Astrocyte (in vitro differentiated cells and primary cell): Measurements from ENCODE around the gene R3HDML. TPM values are rescaled to one million over a fixed set of nuclear protein-coding genes. Genes with fewer than 3 reads are reported as not detected.
"Not testable (repeated sequence)": the region's sequence is repeated elsewhere in the genome, so short reads cannot be mapped to it uniquely, and the experiment has no call there.

ENCODE experiments used
- DNase-seq: peaks from one replicate; pipeline ENCODE4 v3.0.0-alpha.2; 2010; ENCODE audit warnings: low read depth
- FAIRE-seq: peaks from 2 replicates; lab custom pipeline; 2011; peaks lifted over from hg19 to GRCh38; lab: Jason Lieb, UNC
- H2AFZ ChIP-seq: 2 replicates; pipeline ENCODE4 v1.6.0; 2012; ENCODE audit warnings: low read depth, low read length, inconsistent platforms
- H3K27ac ChIP-seq: 2 replicates; pipeline ENCODE4 v1.5.1; 2011; ENCODE audit warnings: low read depth, low read length, inconsistent platforms
- H3K27me3 ChIP-seq: 2 replicates; pipeline ENCODE4 v1.6.0; 2011; ENCODE audit warnings: low read length, inconsistent platforms; ENCODE audit not compliant: insufficient read depth
- H3K36me3 ChIP-seq: 2 replicates; pipeline ENCODE4 v1.5.1; 2011; ENCODE audit warnings: low read length, inconsistent platforms; ENCODE audit not compliant: insufficient read depth
- H3K4me1 ChIP-seq: 2 replicates; pipeline ENCODE4 v1.5.1; 2011; ENCODE audit warnings: low read length, inconsistent platforms; ENCODE audit not compliant: insufficient read depth
- H3K4me2 ChIP-seq: 2 replicates; pipeline ENCODE4 v1.6.0; 2012; ENCODE audit warnings: low read length, inconsistent platforms
- H3K4me3 ChIP-seq: 2 replicates; pipeline ENCODE4 v1.5.1; 2011; ENCODE audit warnings: low read depth, mild to moderate bottlenecking, low read length, inconsistent platforms; ENCODE audit not compliant: insufficient read depth
- H3K79me2 ChIP-seq: 2 replicates; pipeline ENCODE4 v1.6.0; 2012; ENCODE audit warnings: mild to moderate bottlenecking, low read length, inconsistent platforms; ENCODE audit not compliant: insufficient read depth
- H3K9ac ChIP-seq: 2 replicates; pipeline ENCODE4 v1.6.0; 2012; ENCODE audit warnings: mild to moderate bottlenecking, low read length, inconsistent platforms
- H3K9me3 ChIP-seq: 2 replicates; pipeline ENCODE4 v1.5.1; 2012; ENCODE audit warnings: low read depth, mild to moderate bottlenecking, low read length, inconsistent platforms; ENCODE audit not compliant: insufficient read depth
- H4K20me1 ChIP-seq: 2 replicates; pipeline ENCODE4 v1.6.0; 2012; ENCODE audit warnings: low read length, inconsistent platforms; ENCODE audit not compliant: insufficient read depth
- H3K27ac Mint-ChIP-seq: one replicate; pipeline ENCODE4 v1.8.0; 2021; ENCODE audit warnings: mild to moderate bottlenecking, mixed read lengths; ENCODE audit not compliant: unreplicated experiment
- H3K27me3 Mint-ChIP-seq: one replicate; pipeline ENCODE4 v1.8.0; 2021; ENCODE audit warnings: low read depth, mixed read lengths; ENCODE audit not compliant: unreplicated experiment
- H3K36me3 Mint-ChIP-seq: one replicate; pipeline ENCODE4 v1.8.0; 2021; ENCODE audit warnings: low read depth, mixed read lengths; ENCODE audit not compliant: unreplicated experiment
- H3K4me1 Mint-ChIP-seq: one replicate; pipeline ENCODE4 v1.8.0; 2021; ENCODE audit warnings: low read depth, mixed read lengths; ENCODE audit not compliant: unreplicated experiment
- H3K4me3 Mint-ChIP-seq: one replicate; pipeline ENCODE4 v1.8.0; 2021; ENCODE audit warnings: mild to moderate bottlenecking, moderate library complexity, mixed read lengths; ENCODE audit not compliant: unreplicated experiment
- H3K9me3 Mint-ChIP-seq: one replicate; pipeline ENCODE4 v1.8.0; 2021; ENCODE audit warnings: mild to moderate bottlenecking, mixed read lengths; ENCODE audit not compliant: unreplicated experiment
- EZH2 ChIP-seq: IDR thresholded peaks from 2 replicates; pipeline ENCODE4 v1.6.1; 2012; ENCODE audit warnings: mild to moderate bottlenecking, low read length, inconsistent platforms; ENCODE audit not compliant: insufficient read depth
- total RNA-seq: library from RNA; stranded (reverse); gene quantifications from 2 replicates; pipeline ENCODE4 v1.2.1, GENCODE V29; 2021
- TF ChIP-seq, protein P1 (sequence below): IDR thresholded peaks from 2 replicates; pipeline ENCODE4 v1.5.1; 2011; ENCODE audit warnings: low read depth, mild to moderate bottlenecking, inconsistent platforms, low read length, moderate library complexity; ENCODE audit not compliant: insufficient read depth

The R3HDML gene
- total RNA-seq, 1 donor from 2014 or later: 0.25 TPM

- no peaks in the 10 kb centered on the region for H3K36me3 ChIP-seq
- Mint-ChIP-seq H3K4me1 (no peaks in the 10 kb centered on the region), H3K4me3 (no peak overlapping the region), H3K36me3 (no peaks in the 10 kb centered on the region), H3K9me3 (peaks cover 2% of the 10 kb centered on the region), H3K27me3 (peaks cover 2% of the 10 kb centered on the region), H3K27ac (no peak overlapping the region)
- no peaks in the 10 kb centered on the region for H3K79me2 ChIP-seq
- H3K27me3 ChIP-seq: no peaks in the 10 kb centered on the region
- H3K9ac ChIP-seq: no peak overlapping the region
- no peak for FAIRE-seq
- no peak for DNase-seq
- no peaks in the 10 kb centered on the region for H4K20me1 ChIP-seq
- H3K9me3 ChIP-seq: no peaks in the 10 kb centered on the region
- H3K4me3 ChIP-seq: no peak overlapping the region
- H3K4me1 ChIP-seq: no peaks in the 10 kb centered on the region
- no peak overlapping the region for H2AFZ ChIP-seq
- H3K27ac ChIP-seq: no peak overlapping the region
- no peak overlapping the region for H3K4me2 ChIP-seq
- TF ChIP-seq, protein P1, sequence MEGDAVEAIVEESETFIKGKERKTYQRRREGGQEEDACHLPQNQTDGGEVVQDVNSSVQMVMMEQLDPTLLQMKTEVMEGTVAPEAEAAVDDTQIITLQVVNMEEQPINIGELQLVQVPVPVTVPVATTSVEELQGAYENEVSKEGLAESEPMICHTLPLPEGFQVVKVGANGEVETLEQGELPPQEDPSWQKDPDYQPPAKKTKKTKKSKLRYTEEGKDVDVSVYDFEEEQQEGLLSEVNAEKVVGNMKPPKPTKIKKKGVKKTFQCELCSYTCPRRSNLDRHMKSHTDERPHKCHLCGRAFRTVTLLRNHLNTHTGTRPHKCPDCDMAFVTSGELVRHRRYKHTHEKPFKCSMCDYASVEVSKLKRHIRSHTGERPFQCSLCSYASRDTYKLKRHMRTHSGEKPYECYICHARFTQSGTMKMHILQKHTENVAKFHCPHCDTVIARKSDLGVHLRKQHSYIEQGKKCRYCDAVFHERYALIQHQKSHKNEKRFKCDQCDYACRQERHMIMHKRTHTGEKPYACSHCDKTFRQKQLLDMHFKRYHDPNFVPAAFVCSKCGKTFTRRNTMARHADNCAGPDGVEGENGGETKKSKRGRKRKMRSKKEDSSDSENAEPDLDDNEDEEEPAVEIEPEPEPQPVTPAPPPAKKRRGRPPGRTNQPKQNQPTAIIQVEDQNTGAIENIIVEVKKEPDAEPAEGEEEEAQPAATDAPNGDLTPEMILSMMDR: no peak
- TF ChIP-seq EZH2: no peak
These were observed 16.9 kb upstream of the R3HDML start for GRCh38 chr20:44319839-44320422.

- Histone ChIP-seq H2AFZ (no peak overlapping the region), H3K4me1 (no peaks in the 10 kb centered on the region), H4K20me1 (no peaks in the 10 kb centered on the region), H3K79me2 (no peaks in the 10 kb centered on the region), H3K4me3 (no peak overlapping the region), H3K9me3 (no peaks in the 10 kb centered on the region), H3K27me3 (no peaks in the 10 kb centered on the region), H3K4me2 (no peak overlapping the region), H3K9ac (no peak overlapping the region), H3K27ac (no peak overlapping the region), H3K36me3 (no peaks in the 10 kb centered on the region)
- H3K9me3 Mint-ChIP-seq: no peaks in the 10 kb centered on the region
- no peak for FAIRE-seq
- H3K27me3 Mint-ChIP-seq: peaks cover 6% of the 10 kb centered on the region
- no peak overlapping the region for H3K4me3 Mint-ChIP-seq
- no peaks in the 10 kb centered on the region for H3K36me3 Mint-ChIP-seq
- no peak for DNase-seq
- no peaks in the 10 kb centered on the region for H3K4me1 Mint-ChIP-seq
- TF ChIP-seq, protein P1: no peak
- H3K27ac Mint-ChIP-seq: no peak overlapping the region
These were observed 12.5 kb upstream of the R3HDML start for GRCh38 chr20:44324343-44324742.

DNA sequence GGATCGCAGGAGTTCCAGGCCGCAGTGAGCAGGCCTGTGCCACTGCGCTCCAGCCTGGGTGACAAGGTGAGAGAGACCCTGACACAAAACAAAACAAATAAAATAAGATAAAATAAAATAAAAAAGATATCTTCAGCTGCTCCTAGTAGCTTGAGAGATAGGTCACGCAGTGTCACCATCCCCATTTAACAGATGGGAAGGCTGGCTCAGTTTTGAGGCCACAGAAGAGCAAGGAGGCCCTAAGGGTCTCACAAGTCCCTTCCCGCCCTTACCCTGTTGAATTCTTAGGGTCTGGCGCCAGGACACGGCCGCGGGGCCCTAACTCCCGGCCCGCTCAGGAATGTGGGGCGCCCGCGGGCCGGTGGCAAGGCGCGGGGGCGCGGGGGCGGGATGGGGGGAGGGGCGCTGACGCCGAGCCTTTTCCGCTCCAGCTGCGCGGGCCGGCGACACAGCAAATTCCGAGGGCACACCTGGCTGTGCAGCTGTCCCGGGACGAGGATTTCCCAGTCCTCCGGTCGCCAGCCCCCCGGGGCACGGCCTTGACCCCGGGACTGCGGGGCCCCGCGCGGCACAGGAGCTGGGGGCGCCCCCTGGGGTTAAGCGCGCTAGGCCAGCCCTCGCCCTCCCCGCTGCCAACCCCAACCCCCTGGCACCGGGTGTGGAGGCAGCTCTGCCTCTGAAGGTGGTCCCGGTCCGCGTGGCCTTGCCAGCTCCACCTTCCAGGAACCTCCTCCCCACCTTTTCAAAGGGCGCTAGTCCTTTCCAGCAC lies 10.3 kb upstream of the R3HDML start:
- no peaks in the 10 kb centered on the region for H3K27me3 ChIP-seq
- no peaks in the 10 kb centered on the region for H3K4me1 ChIP-seq
- H3K9me3 ChIP-seq: no peaks in the 10 kb centered on the region
- H3K36me3 ChIP-seq: no peaks in the 10 kb centered on the region
- H3K4me3 ChIP-seq: no peak overlapping the region
- Mint-ChIP-seq H3K27me3 (peaks cover 6% of the 10 kb centered on the region), H3K4me1 (no peaks in the 10 kb centered on the region), H3K9me3 (no peaks in the 10 kb centered on the region), H3K36me3 (no peaks in the 10 kb centered on the region), H3K27ac (no peak overlapping the region), H3K4me3 (no peak overlapping the region)
- no peak overlapping the region for H3K27ac ChIP-seq
- H4K20me1 ChIP-seq: no peaks in the 10 kb centered on the region
- DNase-seq (no peak), FAIRE-seq (no peak)
- TF ChIP-seq EZH2: no peak
- TF ChIP-seq, protein P1: no peak
- no peaks in the 10 kb centered on the region for H3K79me2 ChIP-seq
- H3K4me2 ChIP-seq: peak overlapping the region; percentile 70
- no peak overlapping the region for H3K9ac ChIP-seq
- peak overlapping the region; percentile 41 for H2AFZ ChIP-seq

GRCh38 chr20:44327748-44328147 lies 9.1 kb upstream of the R3HDML start:
- not testable (repeated sequence) for H3K9ac ChIP-seq, DNase-seq, H3K4me3 Mint-ChIP-seq, H3K4me2 ChIP-seq, H3K4me1 Mint-ChIP-seq, FAIRE-seq, H4K20me1 ChIP-seq, H3K79me2 ChIP-seq, H3K36me3 Mint-ChIP-seq, H3K36me3 ChIP-seq, H3K9me3 ChIP-seq, H3K9me3 Mint-ChIP-seq, H3K27ac ChIP-seq, H2AFZ ChIP-seq, H3K4me1 ChIP-seq, H3K27ac Mint-ChIP-seq, H3K27me3 Mint-ChIP-seq, H3K27me3 ChIP-seq, H3K4me3 ChIP-seq
